ENCODE results near the gene TMEM95. TPM values are rescaled to one million over a fixed set of nuclear protein-coding genes. Genes with fewer than 3 reads are reported as not detected.
A peak's percentile ranks its signal among the peaks of the same experiment; 100 is the strongest.

Gene TMEM95
- total and polyA plus RNA-seq, 2 of the 8 experiments (the other 6 are each of a cell fraction or from before 2014, with no cell fraction given), result not detected

- no peaks in the 10 kb centered on the region for H3K9me3 ChIP-seq (ENCODE audit: insufficient read depth in 2 of 2, low read depth in 1 of 2, low read length in 1 of 2)
- H4K5ac ChIP-seq (ENCODE audit: insufficient read length, low read depth, low read length), result no peak overlapping the region
- H3K14ac ChIP-seq (ENCODE audit: insufficient read length), result no peak overlapping the region
- peaks cover 0 to 5% (median 3%) of the 10 kb centered on the region in 4 experiments; a peak in 4 of 7 replicates for H3K4me1 ChIP-seq (replicated peaks in 1 of 4; ENCODE audit: control insufficient read depth in 3 of 4, insufficient read depth in 4 of 4, low read length in 3 of 4)
- POLR2A ChIA-PET (ENCODE audit: partially characterized antibody), result interaction anchor here (0.6 to 2.3 kb wide), 11 partner anchors 9 to 1963 kb away, joined by 3 to 8 read pairs (median 4); partner anchors contain the start of genes ACAP1, CD68 and TMEM102
- no peaks in the 10 kb centered on the region for H3K36me3 ChIP-seq (ENCODE audit: control insufficient read depth in 2 of 4, insufficient read depth in 4 of 4, low read length in 3 of 4)
- no peak overlapping the region for H4K8ac ChIP-seq (ENCODE audit: extremely low read depth, insufficient read depth, low read length)
- no peaks in the 10 kb centered on the region for H3K27me3 ChIP-seq (replicated peaks in 1 of 4; ENCODE audit: control insufficient read depth in 3 of 4, extremely low read depth in 1 of 4, insufficient read depth in 3 of 4, low read length in 3 of 4)
- H3K23ac ChIP-seq (ENCODE audit: insufficient read length), result no peak overlapping the region
- H3K79me1 ChIP-seq (ENCODE audit: low read depth, low read length), result peaks cover 2% of the 10 kb centered on the region; the same call in 1 of the 2 replicates
- CTCF ChIA-PET (ENCODE audit: partially characterized antibody), result interaction anchor here (0.6 to 2.2 kb wide), 9 partner anchors 10 to 178 kb away, joined by 3 to 14 read pairs (median 3); partner anchors contain the start of genes TMEM95 and TNK1
- H3K56ac ChIP-seq (replicated peaks; ENCODE audit: insufficient read length, low read depth, low read length), result no peak overlapping the region
- no peak overlapping the region for H2BK5ac ChIP-seq (ENCODE audit: low read depth, low read length)
- H3K9ac ChIP-seq (replicated peaks in 1 of 4; ENCODE audit: extremely low read depth in 1 of 4, low read depth in 3 of 4, low read length in 3 of 4), result no peak overlapping the region
- H2AK5ac ChIP-seq (ENCODE audit: low read depth, low read length), result no peak overlapping the region
- H4K20me1 ChIP-seq (replicated peaks in 1 of 2; ENCODE audit: control insufficient read depth in 1 of 2, insufficient read depth in 2 of 2, low read length in 2 of 2), result peaks cover 0 to 3% of the 10 kb centered on the region in 2 experiments
- TF ChIP-seq CTCF (IDR thresholded peaks at IDR 0.05; ENCODE audit: control extremely low read depth in 1 of 3, insufficient read depth in 1 of 3, low read depth in 1 of 3, low read length in 3 of 3) (no peak), CBX8 (IDR thresholded peaks at IDR 0.05; ENCODE audit: borderline replicate concordance, low read depth, low read length) (no peak), KDM1A (IDR thresholded peaks at IDR 0.05; ENCODE audit: borderline replicate concordance, low read length) (0 out of 2 replicates have a peak, but pooled peaks have one; percentile 10)
- no peak overlapping the region for H2BK15ac ChIP-seq (ENCODE audit: low read length)
- 0 out of 4 replicates have a peak, but pooled peaks cover 0 to 4% of the 10 kb centered on the region in 2 experiments for H3K79me2 ChIP-seq (ENCODE audit: control insufficient read depth in 1 of 2, insufficient read depth in 2 of 2, low read length in 2 of 2)
- H3K23me2 ChIP-seq (ENCODE audit: low read depth, low read length), result peaks cover 13% of the 10 kb centered on the region; the same call in 1 of the 2 replicates
- no peak overlapping the region for H2BK12ac ChIP-seq (ENCODE audit: low read depth, low read length)
- H3K4me2 ChIP-seq (ENCODE audit: insufficient read depth in 1 of 2, low read depth in 2 of 2, low read length in 2 of 2), result no peak overlapping the region
- FAIRE-seq (no peak), DNase-seq (ENCODE audit: low read depth in 1 of 2, low spot score in 2 of 2) (no peak)
- H3K18ac ChIP-seq (ENCODE audit: extremely low read depth, low read length), result no peak overlapping the region
- no peak overlapping the region for H2AFZ ChIP-seq (ENCODE audit: low read length)
- H4K91ac ChIP-seq (replicated peaks; ENCODE audit: insufficient read length, low read length), result peak overlapping the region; percentile 27
- H2BK20ac ChIP-seq (ENCODE audit: low read length), result no peak overlapping the region
- no peak overlapping the region for H3K27ac ChIP-seq (ENCODE audit: low read depth, low read length)
- no peak overlapping the region for H2BK120ac ChIP-seq (replicated peaks; ENCODE audit: low read depth, low read length)
- H3K4ac ChIP-seq (replicated peaks; ENCODE audit: insufficient read length, low read depth, low read length), result no peak overlapping the region
- no peak overlapping the region for H3K4me3 ChIP-seq (ENCODE audit: extremely low read depth in 1 of 4, insufficient read depth in 2 of 4, low read depth in 3 of 4, low read length in 4 of 4)
- WGBS, 2 experiments (ENCODE audit: extremely low coverage in 1 of 2, insufficient coverage in 1 of 2, insufficient read length in 1 of 2, insufficient replicate concordance in 2 of 2, low coverage in 1 of 2, low lambda C conversion rate in 2 of 2, missing lambda C conversion rate in 1 of 2), result 93% methylated on average over 2 of the region's 2 CpGs; no CpG with 5 or more reads in 1 of the 2 experiments
Observed at GRCh38 chr17:7398612-7399011, 43.7 kb downstream of the TMEM95 start.

Measured in H1 (cell line).